Endothelial cell of umbilical vein (primary cell): ENCODE measurements around the gene LAMC2. TPM values are rescaled to one million over a fixed set of nuclear protein-coding genes. Genes with fewer than 3 reads are reported as not detected.

ENCODE experiments used
- BruUV-seq: library from RNA; stranded (reverse); fragments of 400-500 nt; replicated peaks from 2 replicates; lab custom pipeline; 2021; lab: Mats Ljungman, UMichigan
- CTCF ChIA-PET: fragments of 300-600, 350-600 bp; sonication (Branson Sonifier 250); formaldehyde crosslinking; loops from one replicate; lab custom pipeline; 2021; ENCODE audit warnings: antibody characterized with exemption, inconsistent platforms; lab: Charles Lee
- POLR2A ChIA-PET: fragments of 300-600, 350-600 bp; sonication (Branson Sonifier 250); formaldehyde crosslinking; loops from one replicate; lab custom pipeline; 2021; ENCODE audit warnings: antibody characterized with exemption, inconsistent platforms; lab: Charles Lee
- DNase-seq: peaks from one replicate; pipeline ENCODE4 v3.0.0-alpha.2; 2011; ENCODE audit warnings: low read depth, low spot score
- FAIRE-seq: peaks from 2 replicates; lab custom pipeline; 2011; peaks lifted over from hg19 to GRCh38; lab: Jason Lieb, UNC
- H2AFZ ChIP-seq: 2 replicates; pipeline ENCODE4 v1.6.0; 2012; ENCODE audit warnings: low read depth, low read length, control low read depth, inconsistent platforms
- H3K27ac ChIP-seq: 2 replicates; pipeline ENCODE4 v1.5.1; 2011; ENCODE audit warnings: low read depth, mild to moderate bottlenecking, control low read depth, low read length, moderate library complexity; ENCODE audit not compliant: insufficient read depth
- H3K27me3 ChIP-seq, 2 experiments: 2 replicates each; pipeline versions ENCODE4 v1.6.0 to v1.6.1; 2011; ENCODE audit warnings: low read length in 2 of 2, mixed read lengths in 1 of 2; ENCODE audit not compliant: control insufficient read depth in 2 of 2, insufficient read depth in 2 of 2
- H3K36me3 ChIP-seq, 2 experiments: 2 replicates in 1 of 2; 3 replicates in 1 of 2; pipeline ENCODE4 v1.5.1; 2011; ENCODE audit warnings: low read length in 2 of 2, mild to moderate bottlenecking in 1 of 2, moderate library complexity in 1 of 2; ENCODE audit not compliant: control insufficient read depth in 2 of 2, insufficient read depth in 2 of 2; ENCODE audit errors: extremely low read depth in 1 of 2
- H3K4me1 ChIP-seq: 3 replicates; pipeline ENCODE4 v1.5.1; 2011; ENCODE audit warnings: mild to moderate bottlenecking, low read length; ENCODE audit not compliant: control insufficient read depth, insufficient read depth; ENCODE audit errors: extremely low read depth
- H3K4me2 ChIP-seq: 2 replicates; pipeline ENCODE4 v1.6.1; 2011; ENCODE audit warnings: low read length, control low read depth, mixed read lengths; ENCODE audit not compliant: insufficient read depth
- H3K4me3 ChIP-seq, 3 experiments: fragments of 200-600 bp in 1 of 3; sonication (generic), shearing (Covaris generic) in 1 of 3; replicated peaks in 1 of 3; 2 replicates each; pipeline ENCODE4 v1.5.1; 2011 to 2016; ENCODE audit warnings: control low read depth in 3 of 3, low read length in 3 of 3, mild to moderate bottlenecking in 2 of 3, inconsistent platforms in 1 of 3, low read depth in 1 of 3, moderate library complexity in 1 of 3; ENCODE audit not compliant: insufficient read depth in 1 of 3
- H3K79me2 ChIP-seq: 2 replicates; pipeline ENCODE4 v1.6.0; 2012; ENCODE audit warnings: low read length, inconsistent platforms; ENCODE audit not compliant: control insufficient read depth, insufficient read depth
- H3K9ac ChIP-seq: replicated peaks from 2 replicates; pipeline ENCODE3; 2011; ENCODE audit warnings: low read length, control low read depth; ENCODE audit not compliant: insufficient read depth; ENCODE audit errors: extremely low read depth
- H3K9me1 ChIP-seq: replicated peaks from 3 replicates; pipeline ENCODE4 v1.6.0; 2011; ENCODE audit warnings: mild to moderate bottlenecking, low read length; ENCODE audit not compliant: control insufficient read depth, insufficient read depth; ENCODE audit errors: extremely low read depth
- H3K9me3 ChIP-seq: replicated peaks from 2 replicates; pipeline ENCODE4 v1.5.1; 2012; ENCODE audit warnings: low read length, inconsistent platforms; ENCODE audit not compliant: control insufficient read depth, insufficient read depth
- H4K20me1 ChIP-seq: replicated peaks from 2 replicates; pipeline ENCODE3; 2011; ENCODE audit warnings: mild to moderate bottlenecking, low read length; ENCODE audit not compliant: control insufficient read depth, insufficient read depth; ENCODE audit errors: extremely low read depth
- EZH2 ChIP-seq: IDR thresholded peaks from 2 replicates; pipeline ENCODE4 v1.6.1; 2012; ENCODE audit warnings: borderline replicate concordance, low read depth, mild to moderate bottlenecking, moderate library complexity, low read length, inconsistent platforms; ENCODE audit not compliant: severe bottlenecking
- FOS ChIP-seq: IDR thresholded peaks from 2 replicates; pipeline ENCODE4 v1.6.1; 2011; ENCODE audit warnings: mild to moderate bottlenecking, low read length, moderate library complexity, borderline replicate concordance; ENCODE audit not compliant: insufficient read depth
- GATA2 ChIP-seq: IDR thresholded peaks from 2 replicates; pipeline ENCODE4 v1.7.0; 2011; ENCODE audit warnings: low read depth, mild to moderate bottlenecking, moderate library complexity, mixed read lengths, low read length; ENCODE audit not compliant: insufficient read length, insufficient read depth
- JUN ChIP-seq: IDR thresholded peaks from 2 replicates; pipeline ENCODE4 v1.6.1; 2011; ENCODE audit warnings: borderline replicate concordance, low read depth; ENCODE audit not compliant: insufficient read length, insufficient read depth
- MYC ChIP-seq: IDR thresholded peaks from one replicate; pipeline ENCODE4 v1.6.1; 2011; ENCODE audit warnings: mild to moderate bottlenecking, low read depth, low read length
- POLR2A ChIP-seq: IDR thresholded peaks from 2 replicates; pipeline ENCODE4 v1.6.1; 2012; ENCODE audit warnings: low read depth, mild to moderate bottlenecking, control low read depth, low read length
- POLR2AphosphoS5 ChIP-seq: IDR thresholded peaks from 2 replicates; pipeline ENCODE4 v1.6.1; 2012; ENCODE audit warnings: low read depth, mild to moderate bottlenecking, control low read depth, low read length, moderate library complexity; ENCODE audit not compliant: insufficient read depth
- dilution Hi-C: fragments of 300-500 bp; cut with MboI; formaldehyde crosslinking; loops from one replicate; pipeline ENCODE4 v1.15.0; 2019; ENCODE audit warnings: low sequenced_read_pairs; ENCODE audit not compliant: extremely low pct_ligation_motif_present
- intact Hi-C: fragments of 100-400 bp; cut with micrococcal nuclease; formaldehyde crosslinking; loops from one replicate; pipeline ENCODE4 v1.10.0; 2022
- polyA plus RNA-seq, 4 experiments: library from polyadenylated mRNA; depleted of rRNA in 3 of 4; stranded (reverse) in 3 of 4; unstranded in 1 of 4; fragments of >200 nt; gene quantifications; 2 replicates each; pipeline versions ENCODE4 v1.2.1 to v1.2.3, GENCODE V29; 2011 to 2012; ENCODE audit warnings: missing spikeins in 1 of 4
- total RNA-seq: library from RNA; stranded (reverse); gene quantifications from 2 replicates; pipeline ENCODE4 v1.2.3, GENCODE V29; 2021
- TF ChIP-seq, protein P1 (sequence below), 2 donors: IDR thresholded peaks; 1 replicate in 1 of 2; 2 replicates in 1 of 2; pipeline ENCODE4 v1.5.1; 2011; ENCODE audit warnings: low read length in 2 of 2, mild to moderate bottlenecking in 2 of 2, moderate library complexity in 2 of 2, control low read depth in 1 of 2, inconsistent platforms in 1 of 2, low read depth in 1 of 2; ENCODE audit not compliant: insufficient read depth in 1 of 2; ENCODE audit errors: extremely low read depth in 1 of 2
- TF ChIP-seq, protein P2 (sequence below): IDR thresholded peaks from 2 replicates; pipeline ENCODE4 v1.6.1; 2011; ENCODE audit not compliant: insufficient read depth, insufficient read length

The LAMC2 gene
- total and polyA plus RNA-seq, 2 donors (not counting 3 experiments of a cell fraction or from before 2014, with no cell fraction given) = 0.23 to 0.82 TPM

DNA sequence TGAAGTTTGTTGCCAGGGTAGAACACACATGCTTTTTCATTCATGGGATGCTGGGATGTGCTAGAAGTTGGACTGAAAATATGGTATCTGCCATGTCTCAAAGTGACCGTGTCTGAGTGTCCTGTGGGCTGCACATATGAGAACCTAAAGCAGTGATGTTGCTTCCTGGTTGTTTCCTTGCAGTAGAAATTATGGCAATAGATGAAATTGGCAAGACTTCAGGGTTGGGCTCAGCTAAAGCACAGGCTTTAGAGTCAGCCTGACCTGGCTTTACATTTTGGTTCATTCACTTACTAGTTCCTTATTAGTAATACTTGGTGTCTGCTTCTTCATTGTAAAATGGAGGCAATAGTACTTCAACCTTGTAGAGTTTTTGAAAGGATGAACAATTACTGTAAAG, 2.2 kb downstream of the LAMC2 start:
- Histone ChIP-seq H4K20me1 (no peaks in the 10 kb centered on the region), H3K27me3 (no peaks in the 10 kb centered on the region), H3K4me2 (no peak overlapping the region), H3K79me2 (no peaks in the 10 kb centered on the region), H3K4me3 (no peak overlapping the region), H3K36me3 (no peaks in the 10 kb centered on the region), H2AFZ (no peak overlapping the region), H3K27ac (no peak overlapping the region), H3K4me1 (peaks cover 10% of the 10 kb centered on the region), H3K9me3 (no peaks in the 10 kb centered on the region), H3K9me1 (no peaks in the 10 kb centered on the region), H3K9ac (no peak overlapping the region)
- no peak for FAIRE-seq
- no TSS peak for BruUV-seq
- TF ChIP-seq MYC (no peak), JUN (no peak), GATA2 (no peak), EZH2 (no peak), POLR2AphosphoS5 (no peak), FOS (no peak), POLR2A (no peak)
- TF ChIP-seq, protein P1, sequence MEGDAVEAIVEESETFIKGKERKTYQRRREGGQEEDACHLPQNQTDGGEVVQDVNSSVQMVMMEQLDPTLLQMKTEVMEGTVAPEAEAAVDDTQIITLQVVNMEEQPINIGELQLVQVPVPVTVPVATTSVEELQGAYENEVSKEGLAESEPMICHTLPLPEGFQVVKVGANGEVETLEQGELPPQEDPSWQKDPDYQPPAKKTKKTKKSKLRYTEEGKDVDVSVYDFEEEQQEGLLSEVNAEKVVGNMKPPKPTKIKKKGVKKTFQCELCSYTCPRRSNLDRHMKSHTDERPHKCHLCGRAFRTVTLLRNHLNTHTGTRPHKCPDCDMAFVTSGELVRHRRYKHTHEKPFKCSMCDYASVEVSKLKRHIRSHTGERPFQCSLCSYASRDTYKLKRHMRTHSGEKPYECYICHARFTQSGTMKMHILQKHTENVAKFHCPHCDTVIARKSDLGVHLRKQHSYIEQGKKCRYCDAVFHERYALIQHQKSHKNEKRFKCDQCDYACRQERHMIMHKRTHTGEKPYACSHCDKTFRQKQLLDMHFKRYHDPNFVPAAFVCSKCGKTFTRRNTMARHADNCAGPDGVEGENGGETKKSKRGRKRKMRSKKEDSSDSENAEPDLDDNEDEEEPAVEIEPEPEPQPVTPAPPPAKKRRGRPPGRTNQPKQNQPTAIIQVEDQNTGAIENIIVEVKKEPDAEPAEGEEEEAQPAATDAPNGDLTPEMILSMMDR (IDR thresholded peaks at IDR 0.05; ENCODE audit: extremely low read depth in 1 of 2, insufficient read depth in 1 of 2, low read depth in 1 of 2, low read length in 2 of 2) = no peak
- TF ChIP-seq, protein P2, sequence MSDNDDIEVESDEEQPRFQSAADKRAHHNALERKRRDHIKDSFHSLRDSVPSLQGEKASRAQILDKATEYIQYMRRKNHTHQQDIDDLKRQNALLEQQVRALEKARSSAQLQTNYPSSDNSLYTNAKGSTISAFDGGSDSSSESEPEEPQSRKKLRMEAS = no peak
- dilution Hi-C loops (no loop called here), intact Hi-C loops (no loop called here)
- POLR2A ChIA-PET = no interaction called here
- DNase-seq = no peak
- CTCF ChIA-PET = no interaction called here
